ENCODE measurements around the gene LPIN1. TPM values are rescaled to one million over a fixed set of nuclear protein-coding genes. Genes with fewer than 3 reads are reported as not detected.

LPIN1 gene
- total RNA-seq, 1 experiment from 2014 or later, result 4.4 TPM

GRCh38 chr2:11703700-11704099, 42.7 kb upstream of the LPIN1 start:
- Mint-ChIP-seq H3K9me3 (peaks cover 5 to 9% of the 10 kb centered on the region in 2 experiments), H3K4me1 (no peaks in the 10 kb centered on the region), H3K4me3 (no peak overlapping the region), H3K36me3 (ENCODE audit: insufficient read depth in 1 of 3, low read depth in 3 of 3) (peaks cover 0 to 5% (median 4%) of the 10 kb centered on the region in 3 experiments; a peak in 5 of 7 replicates), H3K27me3 (ENCODE audit: low read depth) (peaks cover 7% of the 10 kb centered on the region), H3K27ac (no peak overlapping the region; a peak in 1 of 7 replicates)
- no peak overlapping the region for H3T11ph ChIP-seq (ENCODE audit: low read length)
- H3K27ac ChIP-seq (ENCODE audit: insufficient read length, low read depth, low read length), result no peak overlapping the region
- no peak overlapping the region for H3K14ac ChIP-seq (ENCODE audit: insufficient read depth, low read length)
- no peak overlapping the region for H2AK5ac ChIP-seq (ENCODE audit: insufficient read length, low read length)
- no peaks in the 10 kb centered on the region for H3K4me1 ChIP-seq (ENCODE audit: insufficient read depth, low read length)
- H3K79me1 ChIP-seq (ENCODE audit: insufficient read depth, low read depth, low read length, poor library complexity, severe bottlenecking), result no peaks in the 10 kb centered on the region
- H3K23ac ChIP-seq (ENCODE audit: insufficient read length, low read depth, low read length), result no peak overlapping the region
- H4K5ac ChIP-seq (ENCODE audit: insufficient read length, low read depth, low read length), result no peak overlapping the region
- WGBS (ENCODE audit: extremely low coverage, insufficient read length, low lambda C conversion rate), result no CpG with 5 or more reads among the region's 1 CpG
- TF ChIP-seq CTCF (conservative IDR thresholded peaks at IDR 0.05), result no peak
- no peak overlapping the region for H3K56ac ChIP-seq (ENCODE audit: insufficient read length, low read depth, low read length)
- H2BK120ac ChIP-seq (ENCODE audit: low read depth, low read length, poor library complexity, severe bottlenecking), result no peak overlapping the region
- no peak overlapping the region for H2BK5ac ChIP-seq (ENCODE audit: insufficient read length, low read length)
- H4K20me1 ChIP-seq (ENCODE audit: control insufficient read depth, insufficient read depth, insufficient read length), result no peaks in the 10 kb centered on the region
- H3K23me2 ChIP-seq (ENCODE audit: insufficient read length, low read depth, low read length, poor library complexity, severe bottlenecking), result no peaks in the 10 kb centered on the region
- no peak overlapping the region for H2AFZ ChIP-seq (ENCODE audit: low read length)
- no peak overlapping the region for H3K18ac ChIP-seq (ENCODE audit: insufficient read length, low read depth, low read length)
- H3K4ac ChIP-seq (ENCODE audit: low read depth, low read length), result no peak overlapping the region
- no peaks in the 10 kb centered on the region for H3K79me2 ChIP-seq (ENCODE audit: insufficient read depth, low read length)
- H3K9me3 ChIP-seq (ENCODE audit: control insufficient read depth, low read depth, low read length), result no peaks in the 10 kb centered on the region
- no peak for DNase-seq
- H2BK12ac ChIP-seq (ENCODE audit: insufficient read length, low read depth, low read length), result no peak overlapping the region
- no peak overlapping the region for H2BK20ac ChIP-seq (ENCODE audit: low read depth, low read length, poor library complexity, severe bottlenecking)
- no peak overlapping the region for H4K91ac ChIP-seq (ENCODE audit: insufficient read length, low read depth, low read length)
- no peak overlapping the region for H2BK15ac ChIP-seq (ENCODE audit: low read depth, low read length)
- H3K9ac ChIP-seq (ENCODE audit: extremely low read depth, insufficient read length, low read length), result no peak overlapping the region
- no peak overlapping the region for H3K4me2 ChIP-seq (ENCODE audit: insufficient read depth, insufficient read length, low read length)
- no peak overlapping the region for H4K8ac ChIP-seq (replicated peaks; ENCODE audit: insufficient read length, low read depth, low read length)
- no peaks in the 10 kb centered on the region for H3K27me3 ChIP-seq (ENCODE audit: insufficient read depth, low read length)

All from H9 (cell line).